GM12873 (cell line): ENCODE data around the gene GPR150.

Experiments
- CTCF ChIP-seq: IDR thresholded peaks from 2 replicates; pipeline ENCODE4 v1.5.1; 2012; ENCODE audit warnings: low read depth, mild to moderate bottlenecking, moderate library complexity, low read length, control low read depth; ENCODE audit not compliant: insufficient read depth; ENCODE audit errors: missing control alignments

Gene GPR150

GRCh38 chr5:95633671-95634070 lies 13.8 kb downstream of the GPR150 start:
- no peak for TF ChIP-seq CTCF

DNA sequence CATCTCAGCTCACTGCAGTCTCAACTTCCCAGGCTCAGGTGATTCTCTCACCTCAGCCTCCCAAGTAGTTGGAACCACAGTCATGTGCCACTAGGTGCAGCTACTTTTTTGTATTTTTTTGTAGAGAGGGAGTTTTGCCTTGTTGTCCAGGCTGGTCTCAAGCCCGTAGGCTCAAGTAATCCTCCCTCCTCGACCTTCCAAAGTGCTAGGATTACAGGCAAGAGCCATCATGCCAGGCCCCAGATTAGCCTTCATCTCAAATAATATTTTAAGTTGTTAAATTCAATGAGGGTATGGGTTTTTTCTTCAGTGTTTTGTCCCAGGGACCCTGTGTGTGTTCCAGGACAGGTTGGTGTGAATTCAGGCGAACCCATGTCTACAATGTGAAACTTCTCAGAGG lies 14.2 kb downstream of the GPR150 start:
- TF ChIP-seq CTCF = no peak

- TF ChIP-seq CTCF = no peak
Measured at GRCh38 chr5:95638632-95639031, 18.7 kb downstream of the GPR150 start.

DNA sequence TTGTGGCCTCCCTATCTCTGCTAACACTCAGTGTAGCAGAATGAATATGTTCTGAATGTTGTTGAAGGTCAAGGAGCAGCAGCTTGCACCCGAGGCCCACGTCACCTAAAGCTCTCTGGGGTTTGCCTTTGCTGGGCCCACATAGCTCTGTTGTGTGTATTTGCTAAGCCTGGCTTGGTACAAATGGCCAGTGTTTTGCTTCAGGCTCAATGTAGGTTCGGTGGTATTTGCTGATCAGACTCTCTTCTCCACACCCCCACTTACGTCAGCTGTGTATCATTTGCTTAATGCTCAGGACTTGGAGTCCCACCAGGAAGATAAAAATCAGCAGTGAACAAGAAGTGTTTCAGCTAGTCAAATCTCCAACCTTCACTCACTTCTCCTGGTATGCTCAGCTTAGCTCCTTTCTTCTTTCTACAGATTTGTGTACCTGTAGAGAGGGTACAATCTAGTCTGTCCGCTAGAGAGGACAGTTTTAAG lies 21.9 kb downstream of the GPR150 start:
- TF ChIP-seq CTCF = no peak

- no peak for TF ChIP-seq CTCF
Measured at GRCh38 chr5:95643152-95643551, 23.3 kb downstream of the GPR150 start.

DNA sequence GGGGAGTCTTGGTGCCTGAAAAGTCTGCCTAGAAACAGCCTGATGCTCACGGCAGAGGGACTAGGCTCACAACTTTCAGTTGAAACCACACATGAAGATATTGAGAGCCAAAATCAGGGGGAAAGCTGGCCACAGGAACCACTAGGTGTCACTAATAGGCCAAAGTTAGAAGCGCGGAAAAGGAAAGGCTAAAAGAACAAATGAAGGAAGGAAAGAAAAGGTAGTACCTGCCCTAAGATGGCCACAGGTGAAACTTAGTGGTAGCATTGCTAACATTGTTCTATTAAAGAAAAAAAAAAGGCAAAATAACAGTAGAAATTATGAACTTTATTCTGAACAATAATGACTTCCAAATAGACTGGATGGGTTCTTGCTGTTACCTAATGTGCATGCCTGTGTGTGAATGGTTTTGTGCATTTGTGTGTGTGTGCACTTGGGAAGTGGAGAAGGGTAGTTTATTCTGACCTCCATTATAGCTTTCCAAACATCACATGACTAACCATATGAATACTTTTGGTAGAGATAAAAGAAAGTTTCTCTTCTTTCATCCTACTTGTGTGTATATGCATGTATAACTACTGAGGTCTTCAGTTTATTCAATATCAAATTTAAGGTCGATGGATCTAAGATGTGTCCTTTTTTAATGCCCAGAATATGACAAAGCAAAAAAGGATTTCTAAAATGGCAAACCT lies 24.6 kb downstream of the GPR150 start:
- TF ChIP-seq CTCF = peak; percentile 71

DNA sequence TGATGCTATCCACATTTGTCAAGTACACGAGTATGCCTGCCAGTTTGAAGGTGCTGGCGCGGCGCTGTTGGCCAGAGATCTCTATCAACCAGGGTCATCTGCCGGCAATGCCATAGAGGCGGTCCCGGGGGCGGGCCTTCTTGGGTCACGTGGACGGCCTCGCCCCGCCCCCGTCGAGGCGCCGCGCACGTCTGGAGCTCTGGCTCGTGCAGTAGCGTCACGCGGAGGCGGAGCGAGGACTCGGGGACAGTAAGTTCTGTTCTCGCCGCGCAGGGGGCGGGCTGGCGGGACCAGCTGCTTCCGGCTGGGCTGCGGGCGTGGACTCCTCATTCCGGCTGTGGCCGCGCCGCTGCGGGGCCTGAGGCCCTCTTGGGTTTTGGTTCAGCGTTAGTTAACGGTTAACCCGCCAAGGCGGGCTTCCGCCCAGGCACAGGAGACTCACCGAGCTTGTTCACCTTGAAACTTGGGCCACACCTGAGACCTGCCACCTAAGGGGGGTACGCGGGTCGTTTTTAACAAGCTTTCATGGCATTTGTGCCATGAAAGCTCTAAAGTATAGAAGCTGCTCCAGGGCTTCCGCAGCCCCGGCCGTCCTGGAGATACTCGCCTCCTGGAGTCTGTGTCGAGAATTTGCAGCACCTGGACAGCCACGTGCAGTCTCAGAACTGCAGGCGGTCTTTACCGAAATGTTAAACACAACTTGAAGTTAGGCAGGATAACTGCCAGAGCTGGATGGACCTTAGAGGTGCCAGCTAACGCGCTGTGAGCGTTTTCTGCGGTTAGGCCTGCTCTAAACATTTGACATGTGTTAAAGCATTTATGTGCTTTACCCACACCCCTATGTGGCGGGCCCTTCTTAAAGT lies 26.9 kb downstream of the GPR150 start, which contains the start of gene RFESD:
RFESD (plus strand) TSS at position 209 of the 863 bp plus-strand sequence. CDS start 5,495 bp downstream, outside the sequence.
- TF ChIP-seq CTCF = no peak
